ENCODE measurements around the gene OXER1.

DNA sequence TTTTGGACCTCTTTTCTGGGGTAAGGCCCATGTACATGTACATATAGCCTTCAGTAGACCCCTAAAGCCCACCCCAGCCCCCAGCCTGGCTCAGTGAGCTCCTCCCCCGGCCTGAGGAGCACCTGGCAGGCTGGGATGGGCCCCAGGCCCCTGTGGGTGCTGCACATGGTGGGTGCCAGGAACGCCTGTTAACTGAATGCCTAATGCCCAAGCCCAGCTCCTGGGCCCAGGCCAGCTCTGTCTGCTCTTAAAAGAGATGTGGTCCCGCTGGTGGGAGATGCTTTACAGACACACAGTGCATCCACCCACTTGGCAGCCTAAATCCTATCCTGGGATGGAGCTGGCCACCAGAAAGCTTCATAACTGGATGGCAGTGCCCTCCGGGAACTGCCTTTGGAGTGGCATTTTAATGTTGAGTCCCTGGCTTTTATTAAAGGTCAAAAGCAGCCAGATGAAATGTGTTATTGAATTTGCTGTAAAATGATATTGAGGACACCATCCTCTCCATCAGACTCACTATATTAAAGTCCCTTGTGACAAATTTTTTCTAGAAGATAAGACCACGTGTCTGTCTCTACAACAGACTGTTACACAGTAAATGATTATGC, 7.7 kb upstream of the OXER1 start:
- TF ChIP-seq, protein P1, sequence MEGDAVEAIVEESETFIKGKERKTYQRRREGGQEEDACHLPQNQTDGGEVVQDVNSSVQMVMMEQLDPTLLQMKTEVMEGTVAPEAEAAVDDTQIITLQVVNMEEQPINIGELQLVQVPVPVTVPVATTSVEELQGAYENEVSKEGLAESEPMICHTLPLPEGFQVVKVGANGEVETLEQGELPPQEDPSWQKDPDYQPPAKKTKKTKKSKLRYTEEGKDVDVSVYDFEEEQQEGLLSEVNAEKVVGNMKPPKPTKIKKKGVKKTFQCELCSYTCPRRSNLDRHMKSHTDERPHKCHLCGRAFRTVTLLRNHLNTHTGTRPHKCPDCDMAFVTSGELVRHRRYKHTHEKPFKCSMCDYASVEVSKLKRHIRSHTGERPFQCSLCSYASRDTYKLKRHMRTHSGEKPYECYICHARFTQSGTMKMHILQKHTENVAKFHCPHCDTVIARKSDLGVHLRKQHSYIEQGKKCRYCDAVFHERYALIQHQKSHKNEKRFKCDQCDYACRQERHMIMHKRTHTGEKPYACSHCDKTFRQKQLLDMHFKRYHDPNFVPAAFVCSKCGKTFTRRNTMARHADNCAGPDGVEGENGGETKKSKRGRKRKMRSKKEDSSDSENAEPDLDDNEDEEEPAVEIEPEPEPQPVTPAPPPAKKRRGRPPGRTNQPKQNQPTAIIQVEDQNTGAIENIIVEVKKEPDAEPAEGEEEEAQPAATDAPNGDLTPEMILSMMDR (IDR thresholded peaks at IDR 0.05): no peak
- TF ChIP-seq POLR2AphosphoS5 (IDR thresholded peaks at IDR 0.05) (peak in 1 of 4 donors; percentile 6), POLR2A (IDR thresholded peaks at IDR 0.05) (no peak)
